Embryonic facial prominence (tissue), 1 donor: Measurements from ENCODE around the gene ARAP1.
"Not testable (repeated sequence)": the region's sequence is repeated elsewhere in the genome, so short reads cannot be mapped to it uniquely, and the experiment has no call there.

Experiments used
- DNase-seq: peaks from one replicate; pipeline ENCODE4 v3.0.0-alpha.2; 2016; ENCODE audit errors: extremely low spot score

Gene ARAP1

DNA sequence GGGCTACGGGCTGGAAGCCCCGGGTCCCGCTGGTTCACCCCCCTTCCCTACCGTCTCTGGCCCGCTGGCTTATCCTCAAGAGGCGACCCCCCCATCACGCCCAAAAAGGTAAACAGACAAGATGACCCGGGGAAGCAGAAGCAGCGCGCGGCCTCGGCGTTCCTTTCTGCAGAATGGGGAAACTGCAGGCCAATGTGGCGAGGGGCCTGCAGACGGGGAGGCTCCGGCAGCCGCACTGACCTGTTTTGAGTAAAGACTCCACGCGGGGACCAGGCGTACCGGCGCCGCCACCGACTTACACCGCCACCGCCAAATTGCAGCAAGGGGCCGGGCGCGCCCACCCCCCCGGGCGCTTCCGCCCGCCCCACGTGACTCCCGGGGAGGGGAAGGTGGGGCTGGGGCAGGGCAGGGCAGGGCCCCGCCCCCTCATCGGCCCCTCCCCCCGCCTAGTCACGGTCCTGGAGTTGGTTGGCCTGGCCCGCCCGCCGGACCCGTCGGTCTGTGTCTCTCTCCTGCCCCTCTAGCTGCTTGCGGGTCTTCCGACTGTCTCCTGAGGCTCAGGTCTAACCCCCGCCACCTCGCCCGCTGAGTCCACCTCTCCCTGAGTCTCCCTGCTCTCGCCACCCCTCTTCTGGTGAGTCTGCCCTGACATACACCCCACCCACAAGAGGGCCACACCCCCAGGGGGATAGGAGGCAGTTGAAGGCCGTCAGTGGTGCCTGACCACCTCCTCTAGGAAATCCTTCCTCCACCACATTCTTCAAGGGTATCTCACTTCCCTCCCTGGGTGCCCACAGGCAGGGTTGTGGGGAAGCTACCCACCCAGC, at the start of gene ARAP1:
ARAP1 (minus strand) TSS at position 321 of the 827 bp plus-strand sequence. CDS start 25,280 bp downstream, outside the sequence.
- DNase-seq, result peak; percentile 13

GRCh38 chr11:72799441-72799840, 47.2 kb upstream of the ARAP1 start:
- no peak for DNase-seq

DNA sequence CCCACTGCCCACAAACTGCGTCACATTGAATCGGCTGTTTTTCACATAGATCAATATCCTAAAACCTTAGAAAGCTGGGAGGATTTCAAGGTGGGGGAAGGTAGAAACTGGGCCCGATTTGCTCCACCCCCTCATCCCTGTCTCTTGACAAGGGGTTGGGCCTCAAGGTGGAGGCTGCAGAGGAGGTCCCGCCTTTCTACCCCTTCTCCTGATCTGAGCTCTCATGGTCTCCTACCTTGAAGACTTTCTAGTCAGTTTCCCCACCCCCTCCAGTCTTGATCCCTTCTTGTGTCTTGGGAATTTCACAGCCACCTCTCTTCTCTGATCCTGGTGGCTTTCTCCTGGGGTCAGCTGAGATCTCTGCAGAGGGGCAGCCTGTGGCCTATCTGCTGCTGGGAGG, 46.2 kb upstream of the ARAP1 start:
- no peak for DNase-seq

GRCh38 chr11:72793425-72794367, 41.5 kb upstream of the ARAP1 start, which contains the start of gene STARD10:
STARD10 (minus strand) TSS chr11:72794047; CDS start chr11:72781181, 12,866 bp downstream.
- DNase-seq, result peak; percentile 94

- no peak for DNase-seq
Measured at GRCh38 chr11:72793076-72793424, 40.8 kb upstream of the ARAP1 start.

GRCh38 chr11:72792437-72793021, 40.3 kb upstream of the ARAP1 start:
- DNase-seq, result no peak

DNA sequence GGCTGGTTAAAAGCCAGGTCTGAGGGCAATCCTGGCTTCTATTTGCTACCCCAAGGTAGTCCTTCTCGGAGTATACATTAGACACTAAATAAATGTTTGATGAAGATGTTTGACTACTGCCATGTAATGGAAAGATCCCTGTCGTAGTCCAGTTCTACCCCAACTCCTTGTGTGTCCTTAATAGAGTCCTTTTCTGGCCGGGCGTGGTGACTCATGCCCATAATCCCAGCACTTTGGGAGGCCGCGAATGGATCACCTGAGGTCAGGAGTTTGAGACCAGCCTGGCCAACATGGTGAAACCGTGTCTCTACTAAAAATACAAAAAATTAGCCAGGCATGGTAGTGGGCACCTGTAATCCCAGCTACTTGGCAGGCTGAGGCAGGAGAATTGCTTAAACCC, 39.0 kb upstream of the ARAP1 start:
- DNase-seq, result not testable (repeated sequence)

- no peak for DNase-seq
Measured at GRCh38 chr11:72789493-72790131, 37.4 kb upstream of the ARAP1 start.

DNA sequence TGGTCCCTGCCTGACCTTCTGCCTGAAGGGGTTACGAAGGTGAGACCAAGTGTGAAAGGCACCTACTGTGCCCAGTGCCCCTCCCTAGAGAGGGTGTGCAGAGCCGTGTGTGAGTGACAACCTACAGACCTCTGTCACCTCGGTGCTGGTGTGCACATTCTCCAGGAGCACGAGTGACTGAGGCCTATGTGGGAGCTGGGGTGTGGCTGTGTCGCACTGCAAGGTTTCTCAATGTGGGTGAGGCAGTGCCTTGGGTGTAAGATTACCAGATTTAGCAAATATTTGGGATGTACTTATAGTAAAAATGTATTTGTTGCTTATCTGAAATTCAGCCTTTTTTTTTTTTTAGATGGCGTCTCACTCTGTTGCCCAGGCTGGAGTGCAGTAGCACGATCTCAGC, 36.0 kb upstream of the ARAP1 start:
- DNase-seq, result no peak

DNA sequence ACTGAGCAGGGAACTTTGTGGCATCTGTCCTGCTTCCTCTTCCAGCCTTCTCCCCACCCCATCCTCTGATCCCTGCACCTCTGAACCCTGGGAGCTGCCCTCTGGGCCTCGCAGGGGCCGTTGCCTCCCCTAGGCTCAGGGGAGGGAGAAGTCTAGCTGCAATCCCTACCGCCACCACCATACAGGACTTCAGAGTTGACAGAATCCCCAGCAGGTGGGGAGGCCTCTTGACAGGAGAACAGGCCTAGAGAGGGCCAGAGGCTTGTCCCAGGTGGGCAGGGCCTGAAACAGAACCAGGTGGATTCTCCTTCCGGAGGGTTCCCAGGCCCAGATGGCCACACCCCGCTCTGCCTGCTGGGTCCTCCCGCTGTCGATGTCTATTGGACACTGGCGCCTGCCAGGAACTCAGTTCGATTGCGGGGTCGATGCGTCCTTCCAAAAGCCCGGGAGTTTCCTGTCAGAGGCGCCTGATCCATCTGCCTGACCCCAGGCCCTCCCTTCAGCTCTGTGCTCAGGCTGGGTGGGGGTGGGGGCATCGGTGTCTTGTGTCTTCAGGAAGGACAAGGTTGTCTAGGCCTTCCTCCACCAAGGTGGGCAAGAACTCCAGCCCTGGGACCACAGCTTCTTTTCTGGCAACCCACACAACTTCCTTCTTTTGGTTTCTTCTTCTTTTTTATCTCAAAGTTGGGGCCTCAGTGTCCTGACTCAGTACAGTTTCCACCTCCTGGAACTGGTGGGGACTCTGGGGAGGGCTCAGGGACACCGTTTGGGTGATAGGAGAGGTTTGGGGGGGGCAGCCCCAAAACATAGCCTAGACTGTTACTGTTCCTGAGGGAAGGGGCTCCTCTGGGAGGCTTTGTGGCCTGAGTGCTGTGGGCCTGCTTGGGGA, 35.3 kb upstream of the ARAP1 start:
- no peak for DNase-seq

GRCh38 chr11:72786305-72787215, 34.4 kb upstream of the ARAP1 start:
- no peak for DNase-seq

GRCh38 chr11:72784662-72785061, 32.5 kb upstream of the ARAP1 start:
- no peak for DNase-seq

DNA sequence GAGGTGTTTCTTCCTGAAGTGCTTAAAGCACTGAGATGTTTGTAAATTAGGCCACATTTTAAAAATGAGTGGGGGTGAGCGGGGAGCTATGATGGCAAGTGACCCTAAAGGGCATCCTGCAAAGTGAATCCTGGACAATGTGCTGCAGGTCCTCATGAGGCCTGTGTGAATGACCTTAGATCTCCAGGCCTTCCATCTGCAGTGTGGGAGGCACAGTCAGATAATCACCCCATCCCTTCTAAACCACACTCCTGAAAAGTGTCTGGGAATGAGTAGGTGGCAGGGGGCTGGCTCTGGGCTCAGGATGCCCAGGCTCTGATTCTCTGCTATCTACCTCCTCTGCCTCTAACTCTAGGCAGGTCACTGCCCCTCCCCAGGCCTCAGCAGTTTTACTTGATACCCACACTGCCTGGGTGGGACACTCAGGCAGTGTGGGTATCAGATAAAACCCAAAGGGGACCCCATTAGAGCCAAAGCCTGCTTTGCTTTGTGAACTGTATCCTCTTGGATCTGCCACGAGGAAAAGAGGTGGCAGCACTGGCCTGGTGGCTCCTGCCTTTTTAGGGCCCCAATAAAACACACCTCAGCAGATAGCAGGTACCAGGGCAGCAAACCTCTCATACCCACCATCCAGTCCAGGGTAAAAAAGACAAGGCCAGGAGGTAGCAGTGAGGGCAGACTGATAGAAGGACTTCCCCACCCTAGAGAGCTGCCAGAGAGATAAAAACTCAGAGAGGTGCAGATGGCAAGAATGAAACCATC, 31.1 kb upstream of the ARAP1 start:
- DNase-seq, result no peak

DNA sequence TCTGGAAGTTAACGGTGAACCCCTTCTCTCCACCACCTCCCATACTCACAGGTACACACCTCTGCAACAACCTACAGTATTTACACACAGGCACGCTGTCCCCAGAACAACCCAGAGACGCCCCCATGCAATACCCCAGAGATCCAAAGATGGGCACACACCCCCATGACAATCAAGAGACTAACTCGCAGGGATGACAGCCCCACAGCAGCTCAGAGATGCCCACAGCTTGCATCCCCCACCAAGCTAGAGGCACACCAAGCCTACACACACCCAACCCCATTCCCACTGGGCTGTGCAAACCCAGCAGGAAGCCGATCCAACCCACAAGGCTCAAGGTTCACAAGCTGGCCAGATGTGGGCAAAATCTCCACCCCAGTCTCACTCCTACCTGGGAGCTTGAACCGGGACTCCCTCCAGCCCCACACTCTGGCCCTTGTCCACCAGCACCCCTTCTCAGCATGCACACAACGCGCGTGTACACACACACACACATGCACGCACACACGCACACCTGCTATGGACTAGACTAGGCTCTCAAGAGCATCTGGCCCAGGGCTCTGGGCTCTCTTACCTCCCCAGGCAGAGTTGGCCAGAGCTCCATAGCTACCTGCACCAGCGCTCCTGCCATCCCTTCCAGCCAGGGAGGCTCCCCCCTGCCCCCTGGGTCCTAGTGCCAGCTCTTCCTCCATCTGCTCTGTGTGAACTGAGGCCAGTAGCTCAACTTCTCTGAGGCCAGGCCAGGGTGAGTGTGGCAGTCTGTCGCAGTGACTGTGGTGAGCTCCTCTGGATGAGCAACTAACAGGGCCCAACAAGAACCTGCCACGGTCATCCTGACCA, 30.1 kb upstream of the ARAP1 start:
- no peak for DNase-seq

- DNase-seq, result no peak
Measured at GRCh38 chr11:72781313-72782080, 29.3 kb upstream of the ARAP1 start.

DNA sequence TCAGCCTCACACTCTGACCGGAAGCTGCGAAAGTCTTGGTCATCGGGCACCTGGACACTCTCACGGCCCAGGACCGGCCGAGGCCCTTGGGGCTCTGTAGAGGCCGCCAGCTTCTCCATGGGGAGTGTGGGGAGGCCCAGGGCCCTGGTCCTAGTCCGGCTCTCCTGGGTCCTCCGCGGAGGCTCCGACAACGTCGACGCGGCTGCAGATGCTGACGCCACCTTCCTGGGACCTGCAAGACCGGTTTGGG, 28.8 kb upstream of the ARAP1 start:
- DNase-seq, result no peak

- no peak for DNase-seq
Measured at GRCh38 chr11:72780296-72781062, 28.3 kb upstream of the ARAP1 start.
